ENCODE measurements around the gene KIAA0232.

DNA sequence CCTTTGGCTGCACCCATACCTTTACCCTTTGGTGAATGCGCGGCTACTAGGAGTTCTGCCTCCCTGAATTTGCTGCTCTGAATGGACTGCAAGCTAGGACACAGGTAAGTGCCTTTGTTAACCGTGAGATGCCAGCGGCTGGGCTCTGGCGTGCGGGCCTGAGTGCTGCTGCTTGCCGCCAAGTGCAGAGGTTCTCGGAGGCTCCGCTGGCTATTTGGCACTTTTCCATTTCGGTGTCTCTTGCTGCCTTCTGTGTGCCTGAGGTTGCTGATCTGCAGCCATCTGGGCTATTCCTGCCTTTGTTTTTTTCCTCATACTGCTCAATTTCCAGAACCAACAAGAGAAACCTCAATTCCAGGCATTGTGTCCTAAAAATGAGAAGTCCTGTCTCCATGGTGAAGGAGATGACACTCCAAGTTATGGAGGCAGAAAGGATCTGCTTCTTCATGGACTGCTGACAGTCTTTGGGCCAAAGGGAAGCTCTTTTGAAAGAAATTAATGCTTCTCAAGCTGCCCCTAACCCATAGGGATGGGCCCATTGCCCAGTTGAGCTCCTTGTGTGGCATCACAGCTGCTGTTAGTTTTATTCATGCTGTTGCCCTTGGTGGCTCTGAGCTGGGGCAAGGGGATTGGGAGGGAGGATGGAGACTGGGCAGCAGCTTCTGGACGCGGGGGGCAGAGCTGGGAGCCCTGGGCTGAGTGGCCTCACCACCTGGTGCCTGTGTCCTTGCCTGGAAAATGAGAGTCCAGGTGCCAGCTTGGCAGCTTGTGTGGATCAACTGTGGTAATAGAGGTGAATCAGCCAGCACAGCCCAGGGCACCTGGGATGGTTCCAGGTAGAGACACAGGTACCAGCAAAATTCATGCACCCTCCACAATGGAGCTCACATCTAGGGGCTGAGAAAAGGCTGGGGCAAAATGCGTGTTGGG, 123.3 kb downstream of the KIAA0232 start:
- TF ChIP-seq, protein P1, sequence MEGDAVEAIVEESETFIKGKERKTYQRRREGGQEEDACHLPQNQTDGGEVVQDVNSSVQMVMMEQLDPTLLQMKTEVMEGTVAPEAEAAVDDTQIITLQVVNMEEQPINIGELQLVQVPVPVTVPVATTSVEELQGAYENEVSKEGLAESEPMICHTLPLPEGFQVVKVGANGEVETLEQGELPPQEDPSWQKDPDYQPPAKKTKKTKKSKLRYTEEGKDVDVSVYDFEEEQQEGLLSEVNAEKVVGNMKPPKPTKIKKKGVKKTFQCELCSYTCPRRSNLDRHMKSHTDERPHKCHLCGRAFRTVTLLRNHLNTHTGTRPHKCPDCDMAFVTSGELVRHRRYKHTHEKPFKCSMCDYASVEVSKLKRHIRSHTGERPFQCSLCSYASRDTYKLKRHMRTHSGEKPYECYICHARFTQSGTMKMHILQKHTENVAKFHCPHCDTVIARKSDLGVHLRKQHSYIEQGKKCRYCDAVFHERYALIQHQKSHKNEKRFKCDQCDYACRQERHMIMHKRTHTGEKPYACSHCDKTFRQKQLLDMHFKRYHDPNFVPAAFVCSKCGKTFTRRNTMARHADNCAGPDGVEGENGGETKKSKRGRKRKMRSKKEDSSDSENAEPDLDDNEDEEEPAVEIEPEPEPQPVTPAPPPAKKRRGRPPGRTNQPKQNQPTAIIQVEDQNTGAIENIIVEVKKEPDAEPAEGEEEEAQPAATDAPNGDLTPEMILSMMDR (IDR thresholded peaks at IDR 0.05): no peak
- TF ChIP-seq POLR2A (IDR thresholded peaks at IDR 0.05) (no peak), EP300 (IDR thresholded peaks at IDR 0.05) (no peak)
